Measurements from ENCODE around the gene MGAT4A. TPM values are rescaled to one million over a fixed set of nuclear protein-coding genes. Genes with fewer than 3 reads are reported as not detected.

Gene MGAT4A
- total and polyA plus RNA-seq, 7 donors: 3.0 to 12.3 (median 8.0) TPM

DNA sequence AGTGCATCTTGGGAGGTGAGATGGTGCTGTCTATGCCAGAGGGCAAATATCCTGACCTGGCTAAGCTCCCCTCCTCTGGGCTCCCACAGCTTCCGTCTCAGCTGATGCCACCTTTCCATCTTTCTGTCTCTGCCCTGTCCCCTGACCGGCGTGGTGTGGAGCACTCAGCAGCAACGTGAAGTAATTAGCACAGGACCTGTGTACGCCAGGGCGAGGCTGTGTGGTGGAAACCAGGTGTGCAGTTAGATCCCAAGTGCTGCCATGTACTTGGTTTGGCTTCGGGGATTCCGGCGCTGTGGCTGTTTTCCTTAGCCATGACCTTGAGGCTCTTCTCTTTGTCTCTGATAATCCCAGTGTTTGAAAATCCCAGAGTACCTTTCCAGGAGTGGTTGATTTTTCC is 159.1 kb downstream of the MGAT4A start:
- H3K36me3 ChIP-seq (ENCODE audit: insufficient read depth in 1 of 2, low read depth in 1 of 2): peaks cover 2 to 85% of the 10 kb centered on the region in 2 donors
- ATAC-seq (no peak), DNase-seq (no peak)
- no peaks in the 10 kb centered on the region for H3K9me3 ChIP-seq
- H3K27ac ChIP-seq: no peak overlapping the region
- intact Hi-C loops (cut with DNase I): no loop called here
- H3K4me1 ChIP-seq: no peaks in the 10 kb centered on the region
- H3K27me3 ChIP-seq (ENCODE audit: insufficient read depth in 3 of 3, low read length in 2 of 3): no peaks in the 10 kb centered on the region
- 94 to 96% (median 94%) methylated on average over 9 of the region's 9 CpGs for WGBS, 3 donors
- no peak overlapping the region for H3K4me3 ChIP-seq
- TF ChIP-seq, protein P1, sequence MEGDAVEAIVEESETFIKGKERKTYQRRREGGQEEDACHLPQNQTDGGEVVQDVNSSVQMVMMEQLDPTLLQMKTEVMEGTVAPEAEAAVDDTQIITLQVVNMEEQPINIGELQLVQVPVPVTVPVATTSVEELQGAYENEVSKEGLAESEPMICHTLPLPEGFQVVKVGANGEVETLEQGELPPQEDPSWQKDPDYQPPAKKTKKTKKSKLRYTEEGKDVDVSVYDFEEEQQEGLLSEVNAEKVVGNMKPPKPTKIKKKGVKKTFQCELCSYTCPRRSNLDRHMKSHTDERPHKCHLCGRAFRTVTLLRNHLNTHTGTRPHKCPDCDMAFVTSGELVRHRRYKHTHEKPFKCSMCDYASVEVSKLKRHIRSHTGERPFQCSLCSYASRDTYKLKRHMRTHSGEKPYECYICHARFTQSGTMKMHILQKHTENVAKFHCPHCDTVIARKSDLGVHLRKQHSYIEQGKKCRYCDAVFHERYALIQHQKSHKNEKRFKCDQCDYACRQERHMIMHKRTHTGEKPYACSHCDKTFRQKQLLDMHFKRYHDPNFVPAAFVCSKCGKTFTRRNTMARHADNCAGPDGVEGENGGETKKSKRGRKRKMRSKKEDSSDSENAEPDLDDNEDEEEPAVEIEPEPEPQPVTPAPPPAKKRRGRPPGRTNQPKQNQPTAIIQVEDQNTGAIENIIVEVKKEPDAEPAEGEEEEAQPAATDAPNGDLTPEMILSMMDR (IDR thresholded peaks at IDR 0.05): no peak

DNA sequence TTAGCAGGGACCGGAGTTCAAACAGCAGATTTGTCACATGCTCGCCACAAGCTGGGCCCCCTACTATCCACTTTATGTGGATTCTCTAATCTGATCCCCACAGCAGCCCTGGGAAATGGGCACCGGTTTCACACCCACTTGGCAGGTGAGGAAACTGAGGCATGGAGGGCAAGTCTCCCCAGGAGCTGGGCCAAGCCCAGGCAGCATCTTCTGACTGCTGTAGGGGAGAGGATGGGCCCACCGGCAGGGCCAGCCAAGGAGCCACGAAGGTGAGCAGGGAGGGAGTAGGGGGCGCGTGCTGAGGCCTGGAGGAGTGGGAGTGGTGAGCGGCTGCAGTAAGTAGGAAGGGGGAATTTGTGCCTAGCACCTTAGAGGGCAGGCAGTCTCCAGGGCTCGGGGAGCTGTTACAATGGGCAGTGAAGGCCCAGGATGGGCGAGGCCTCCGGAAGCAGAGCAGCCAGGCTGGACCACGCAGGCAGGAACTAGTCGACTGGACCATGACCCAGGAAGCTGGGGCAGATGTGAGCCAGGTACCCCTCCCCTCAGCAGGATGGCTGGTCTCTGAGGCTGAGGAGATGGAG is 159.7 kb downstream of the MGAT4A start:
- H3K9me3 ChIP-seq: no peaks in the 10 kb centered on the region
- 86 to 91% (median 89%) methylated on average over 13 of the region's 13 CpGs for WGBS, 3 donors
- intact Hi-C loops (cut with DNase I): no loop called here
- H3K4me3 ChIP-seq: no peak overlapping the region
- TF ChIP-seq, protein P1 (IDR thresholded peaks at IDR 0.05): no peak
- peaks cover 2 to 88% of the 10 kb centered on the region in 2 donors for H3K36me3 ChIP-seq (ENCODE audit: insufficient read depth in 1 of 2, low read depth in 1 of 2)
- no peak for ATAC-seq
- no peaks in the 10 kb centered on the region for H3K4me1 ChIP-seq
- no peak overlapping the region for H3K27ac ChIP-seq
- DNase-seq: no peak
- no peaks in the 10 kb centered on the region for H3K27me3 ChIP-seq (ENCODE audit: insufficient read depth in 3 of 3, low read length in 2 of 3)

DNA sequence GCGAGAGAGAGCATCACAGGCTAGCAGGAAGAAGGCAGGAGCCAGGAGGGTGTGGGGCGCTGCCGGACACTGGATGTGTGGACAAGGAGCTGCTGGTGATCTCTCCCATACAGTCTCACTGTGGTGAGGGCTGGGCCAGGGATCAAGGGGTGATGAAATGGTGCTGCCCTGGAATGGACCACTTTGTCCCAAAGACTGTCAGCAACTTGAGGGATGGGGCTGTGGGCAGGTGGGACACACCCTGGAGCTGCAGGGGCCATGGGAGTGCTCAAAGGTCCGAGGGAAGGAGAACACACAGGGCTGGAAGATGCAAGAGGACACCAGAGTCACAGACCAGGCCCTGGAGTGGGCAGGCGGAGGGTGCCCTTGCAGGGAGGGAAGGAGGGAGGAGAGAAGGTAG is 160.6 kb downstream of the MGAT4A start:
- H3K36me3 ChIP-seq (ENCODE audit: insufficient read depth in 1 of 2, low read depth in 1 of 2): peaks cover 2 to 89% of the 10 kb centered on the region in 2 donors
- intact Hi-C loops (cut with DNase I): no loop called here

DNA sequence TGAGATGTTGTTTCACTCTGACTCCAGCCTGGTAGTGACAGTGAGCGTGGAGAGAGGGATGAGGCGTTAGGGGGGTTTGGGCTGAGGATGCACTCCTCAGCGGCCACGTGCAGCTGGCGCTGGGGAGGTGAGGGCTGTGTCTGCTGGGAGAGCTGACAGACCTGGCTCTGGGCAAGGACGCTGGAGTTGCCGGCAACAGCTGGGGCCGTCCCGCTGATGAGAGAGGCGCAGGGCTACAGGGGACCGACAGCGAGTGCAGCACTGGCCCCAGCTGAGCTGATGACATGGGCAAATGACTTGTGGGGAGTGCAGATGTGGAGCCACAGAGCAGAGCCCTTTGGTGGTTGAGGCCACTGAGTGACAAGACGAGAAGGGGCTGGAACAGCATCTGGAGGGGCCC is 161.0 kb downstream of the MGAT4A start:
- H3K27ac ChIP-seq: no peak overlapping the region
- no peaks in the 10 kb centered on the region for H3K4me1 ChIP-seq
- peaks cover 2 to 89% of the 10 kb centered on the region in 2 donors for H3K36me3 ChIP-seq (ENCODE audit: insufficient read depth in 1 of 2, low read depth in 1 of 2)
- ATAC-seq: no peak
- no peak overlapping the region for H3K4me3 ChIP-seq
- no peaks in the 10 kb centered on the region for H3K27me3 ChIP-seq (ENCODE audit: insufficient read depth in 3 of 3, low read length in 2 of 3)
- intact Hi-C loops (cut with DNase I): loop anchor here in 1 of 2 donors (5.0 kb wide), 1 partner anchor 32 kb away; no protein-coding TSS in a partner anchor
- no peak for DNase-seq
- TF ChIP-seq, protein P1 (IDR thresholded peaks at IDR 0.05): no peak
- no peaks in the 10 kb centered on the region for H3K9me3 ChIP-seq
- 88 to 94% (median 92%) methylated on average over 13 of the region's 13 CpGs for WGBS, 3 donors

More for the DNA sequence above, 160.6 kb downstream of the MGAT4A start:
- no peak overlapping the region for H3K4me3 ChIP-seq
- 93 to 95% (median 93%) methylated on average over 5 of the region's 5 CpGs for WGBS, 3 donors
- ATAC-seq (no peak), DNase-seq (peak in 1 of 2 donors; percentile 44)
- TF ChIP-seq, protein P1 (IDR thresholded peaks at IDR 0.05): no peak
- H3K27me3 ChIP-seq (ENCODE audit: insufficient read depth in 3 of 3, low read length in 2 of 3): no peaks in the 10 kb centered on the region
- H3K9me3 ChIP-seq: no peaks in the 10 kb centered on the region
- no peak overlapping the region for H3K27ac ChIP-seq
- H3K4me1 ChIP-seq: no peaks in the 10 kb centered on the region

Measured in psoas muscle (tissue), 8 donors.